Measurements from ENCODE around the gene BEAN1. TPM values are rescaled to one million over a fixed set of nuclear protein-coding genes. Genes with fewer than 3 reads are reported as not detected.
"Not testable (repeated sequence)": the region's sequence is repeated elsewhere in the genome, so short reads cannot be mapped to it uniquely, and the experiment has no call there.

BEAN1 gene
- total RNA-seq, 1 donor from 2014 or later = not detected

GRCh38 chr16:66465946-66466345 lies 38.9 kb downstream of the BEAN1 start:
- not testable (repeated sequence) for H3K4me3 ChIP-seq (ENCODE audit: low read length in 3 of 3)

GRCh38 chr16:66466636-66467035 lies 39.5 kb downstream of the BEAN1 start:
- H3K4me3 ChIP-seq (ENCODE audit: low read length in 3 of 3); H3K27ac ChIP-seq (ENCODE audit: low read depth, low read length); H3K9ac ChIP-seq (ENCODE audit: low read depth in 1 of 3, low read length in 3 of 3); H3K36me3 ChIP-seq (ENCODE audit: control insufficient read depth in 3 of 3, insufficient read depth in 3 of 3, low read length in 3 of 3); H3K9me3 ChIP-seq (ENCODE audit: control insufficient read depth in 3 of 3, low read length in 3 of 3); H3K27me3 ChIP-seq (ENCODE audit: control insufficient read depth in 3 of 3, insufficient read depth in 3 of 3, low read length in 3 of 3); H3K4me1 ChIP-seq (ENCODE audit: control insufficient read depth in 3 of 3, insufficient read depth in 3 of 3, low read length in 3 of 3): not testable (repeated sequence)

More at GRCh38 chr16:66465946-66466345, 38.9 kb downstream of the BEAN1 start:
- H3K4me1 ChIP-seq (ENCODE audit: control insufficient read depth in 3 of 3, insufficient read depth in 3 of 3, low read length in 3 of 3); H3K27ac ChIP-seq (ENCODE audit: low read depth, low read length); H3K9me3 ChIP-seq (ENCODE audit: control insufficient read depth in 3 of 3, low read length in 3 of 3); H3K36me3 ChIP-seq (ENCODE audit: control insufficient read depth in 3 of 3, insufficient read depth in 3 of 3, low read length in 3 of 3); H3K9ac ChIP-seq (ENCODE audit: low read depth in 1 of 3, low read length in 3 of 3): not testable (repeated sequence)
- peaks cover 3 to 12% (median 7%) of the 10 kb centered on the region in 3 donors for H3K27me3 ChIP-seq (ENCODE audit: control insufficient read depth in 3 of 3, insufficient read depth in 3 of 3, low read length in 3 of 3)

DNA sequence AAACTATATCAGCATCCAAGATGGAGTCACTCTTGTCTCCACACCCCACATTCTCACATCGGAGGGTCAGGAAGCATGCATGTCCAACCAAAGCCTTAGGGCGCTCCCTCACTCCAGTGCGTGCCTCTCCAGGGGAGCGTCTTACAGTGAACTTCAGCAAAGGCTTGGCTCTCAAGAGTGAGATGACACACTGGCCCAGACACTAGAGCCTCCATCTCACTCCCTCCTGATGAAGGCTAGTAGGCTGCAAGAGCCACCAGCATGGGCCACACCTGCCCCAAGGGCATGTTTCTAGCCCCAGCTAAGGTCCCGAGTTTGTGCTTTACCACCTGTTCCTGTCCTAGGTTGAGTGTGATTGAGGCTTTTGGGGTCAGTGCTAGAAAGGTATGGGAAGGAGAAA lies 40.5 kb downstream of the BEAN1 start:
- H3K4me3 ChIP-seq (ENCODE audit: low read length in 3 of 3) = no peak overlapping the region
- no peaks in the 10 kb centered on the region for H3K9me3 ChIP-seq (ENCODE audit: control insufficient read depth in 3 of 3, low read length in 3 of 3)
- H3K27me3 ChIP-seq (ENCODE audit: control insufficient read depth in 3 of 3, insufficient read depth in 3 of 3, low read length in 3 of 3) = peaks cover 0 to 6% (median 0%) of the 10 kb centered on the region in 3 donors
- H3K4me1 ChIP-seq (ENCODE audit: control insufficient read depth in 3 of 3, insufficient read depth in 3 of 3, low read length in 3 of 3) = no peaks in the 10 kb centered on the region
- no peak overlapping the region for H3K27ac ChIP-seq (ENCODE audit: low read depth, low read length)
- H3K36me3 ChIP-seq (ENCODE audit: control insufficient read depth in 3 of 3, insufficient read depth in 3 of 3, low read length in 3 of 3) = no peaks in the 10 kb centered on the region
- no peak overlapping the region for H3K9ac ChIP-seq (ENCODE audit: low read depth in 1 of 3, low read length in 3 of 3)

DNA sequence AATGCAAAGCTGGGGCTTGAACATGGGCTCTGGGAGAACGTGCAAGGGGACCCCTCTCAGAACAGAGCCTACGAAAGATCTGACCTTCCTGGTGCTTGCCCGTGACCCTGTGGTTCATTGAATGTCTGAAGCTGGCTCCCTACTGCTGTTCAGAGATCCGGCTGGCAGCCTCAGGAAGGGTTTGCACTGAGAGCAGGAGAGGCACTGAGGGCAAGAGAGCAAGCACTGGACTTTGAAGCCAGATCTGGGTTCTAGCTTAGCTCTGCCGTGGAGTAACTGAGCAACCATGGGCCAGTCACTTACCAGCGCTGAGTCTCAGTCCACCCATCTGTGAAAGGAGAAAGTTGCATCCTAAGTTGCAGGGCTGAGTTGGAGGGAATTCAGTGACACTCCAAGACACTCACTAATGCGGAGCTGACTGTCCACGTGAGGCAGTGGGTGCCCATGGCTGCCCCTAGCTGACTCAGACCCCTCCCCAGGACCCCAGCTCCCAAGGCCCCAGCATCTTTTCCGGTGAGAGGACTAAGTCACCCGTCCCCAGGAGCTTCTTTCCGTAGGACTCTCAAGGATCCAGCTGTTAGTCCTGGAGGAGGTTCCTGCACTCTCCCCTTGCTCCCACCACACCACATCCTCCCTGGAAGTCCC lies 41.3 kb downstream of the BEAN1 start:
- H3K9ac ChIP-seq (ENCODE audit: low read depth in 1 of 3, low read length in 3 of 3) = no peak overlapping the region
- no peaks in the 10 kb centered on the region for H3K36me3 ChIP-seq (ENCODE audit: control insufficient read depth in 3 of 3, insufficient read depth in 3 of 3, low read length in 3 of 3)
- H3K4me1 ChIP-seq (ENCODE audit: control insufficient read depth in 3 of 3, insufficient read depth in 3 of 3, low read length in 3 of 3) = no peaks in the 10 kb centered on the region
- no peak overlapping the region for H3K27ac ChIP-seq (ENCODE audit: low read depth, low read length)
- peaks cover 0 to 6% (median 0%) of the 10 kb centered on the region in 3 donors for H3K27me3 ChIP-seq (ENCODE audit: control insufficient read depth in 3 of 3, insufficient read depth in 3 of 3, low read length in 3 of 3)
- no peaks in the 10 kb centered on the region for H3K9me3 ChIP-seq (ENCODE audit: control insufficient read depth in 3 of 3, low read length in 3 of 3)
- H3K4me3 ChIP-seq (ENCODE audit: low read length in 3 of 3) = no peak overlapping the region

GRCh38 chr16:66469291-66469946 lies 42.3 kb downstream of the BEAN1 start:
- Histone ChIP-seq H3K27ac (ENCODE audit: low read depth, low read length) (no peak overlapping the region), H3K4me3 (ENCODE audit: low read length in 3 of 3) (no peak overlapping the region), H3K27me3 (ENCODE audit: control insufficient read depth in 3 of 3, insufficient read depth in 3 of 3, low read length in 3 of 3) (peaks cover 0 to 6% (median 0%) of the 10 kb centered on the region in 3 donors)

GRCh38 chr16:66469947-66470546 lies 43.0 kb downstream of the BEAN1 start:
- Histone ChIP-seq H3K4me3 (ENCODE audit: low read length in 3 of 3) (no peak overlapping the region), H3K9ac (ENCODE audit: low read depth in 1 of 3, low read length in 3 of 3) (no peak overlapping the region), H3K4me1 (ENCODE audit: control insufficient read depth in 3 of 3, insufficient read depth in 3 of 3, low read length in 3 of 3) (no peaks in the 10 kb centered on the region), H3K27ac (ENCODE audit: low read depth, low read length) (no peak overlapping the region), H3K9me3 (ENCODE audit: control insufficient read depth in 3 of 3, low read length in 3 of 3) (no peaks in the 10 kb centered on the region), H3K27me3 (ENCODE audit: control insufficient read depth in 3 of 3, insufficient read depth in 3 of 3, low read length in 3 of 3) (peaks cover under 1 to 6% (median 1%) of the 10 kb centered on the region in 3 donors), H3K36me3 (ENCODE audit: control insufficient read depth in 3 of 3, insufficient read depth in 3 of 3, low read length in 3 of 3) (no peaks in the 10 kb centered on the region)

More at GRCh38 chr16:66469291-66469946, 42.3 kb downstream of the BEAN1 start:
- H3K9ac ChIP-seq (ENCODE audit: low read depth in 1 of 3, low read length in 3 of 3) = no peak overlapping the region
- H3K36me3 ChIP-seq (ENCODE audit: control insufficient read depth in 3 of 3, insufficient read depth in 3 of 3, low read length in 3 of 3) = no peaks in the 10 kb centered on the region
- H3K9me3 ChIP-seq (ENCODE audit: control insufficient read depth in 3 of 3, low read length in 3 of 3) = no peaks in the 10 kb centered on the region
- no peaks in the 10 kb centered on the region for H3K4me1 ChIP-seq (ENCODE audit: control insufficient read depth in 3 of 3, insufficient read depth in 3 of 3, low read length in 3 of 3)

DNA sequence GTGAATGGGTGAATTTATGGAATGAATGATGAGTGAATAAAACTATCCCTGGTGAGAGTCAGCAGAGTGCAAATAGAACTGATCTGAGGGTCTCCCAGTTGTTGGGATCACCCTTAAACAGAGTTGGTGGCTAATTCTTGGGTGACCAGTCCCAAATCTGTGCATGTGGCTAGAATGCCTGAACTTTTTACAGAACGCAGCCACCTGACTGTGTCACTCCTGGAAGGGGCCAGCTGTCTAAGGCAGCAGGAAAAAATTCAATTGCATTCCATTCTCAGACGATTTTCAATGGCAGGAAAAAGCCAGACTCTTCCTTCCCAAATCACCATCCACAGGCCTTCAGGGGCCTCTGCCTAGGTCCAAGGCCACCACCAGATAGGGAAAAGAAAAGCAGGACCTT lies 43.5 kb downstream of the BEAN1 start:
- H3K9ac ChIP-seq (ENCODE audit: low read depth in 1 of 3, low read length in 3 of 3) = no peak overlapping the region

GRCh38 chr16:66471264-66471663 lies 44.2 kb downstream of the BEAN1 start:
- Histone ChIP-seq H3K4me1 (ENCODE audit: control insufficient read depth in 3 of 3, insufficient read depth in 3 of 3, low read length in 3 of 3) (peaks cover 0 to 2% (median 0%) of the 10 kb centered on the region in 3 donors), H3K9ac (ENCODE audit: low read depth in 1 of 3, low read length in 3 of 3) (no peak overlapping the region), H3K36me3 (ENCODE audit: control insufficient read depth in 3 of 3, insufficient read depth in 3 of 3, low read length in 3 of 3) (no peaks in the 10 kb centered on the region), H3K9me3 (ENCODE audit: control insufficient read depth in 3 of 3, low read length in 3 of 3) (no peaks in the 10 kb centered on the region), H3K4me3 (ENCODE audit: low read length in 3 of 3) (no peak overlapping the region), H3K27ac (ENCODE audit: low read depth, low read length) (no peak overlapping the region), H3K27me3 (ENCODE audit: control insufficient read depth in 3 of 3, insufficient read depth in 3 of 3, low read length in 3 of 3) (peaks cover 6 to 8% (median 6%) of the 10 kb centered on the region in 3 donors)

More for the DNA sequence above, 43.5 kb downstream of the BEAN1 start:
- H3K4me1 ChIP-seq (ENCODE audit: control insufficient read depth in 3 of 3, insufficient read depth in 3 of 3, low read length in 3 of 3) = peaks cover 0 to 2% (median 0%) of the 10 kb centered on the region in 3 donors
- H3K27ac ChIP-seq (ENCODE audit: low read depth, low read length) = no peak overlapping the region
- no peaks in the 10 kb centered on the region for H3K9me3 ChIP-seq (ENCODE audit: control insufficient read depth in 3 of 3, low read length in 3 of 3)
- H3K4me3 ChIP-seq (ENCODE audit: low read length in 3 of 3) = no peak overlapping the region
- peaks cover 4 to 6% (median 5%) of the 10 kb centered on the region in 3 donors for H3K27me3 ChIP-seq (ENCODE audit: control insufficient read depth in 3 of 3, insufficient read depth in 3 of 3, low read length in 3 of 3)
- no peaks in the 10 kb centered on the region for H3K36me3 ChIP-seq (ENCODE audit: control insufficient read depth in 3 of 3, insufficient read depth in 3 of 3, low read length in 3 of 3)

GRCh38 chr16:66471716-66472393 lies 44.8 kb downstream of the BEAN1 start:
- Histone ChIP-seq H3K4me1 (ENCODE audit: control insufficient read depth in 3 of 3, insufficient read depth in 3 of 3, low read length in 3 of 3) (peaks cover 0 to 2% (median 0%) of the 10 kb centered on the region in 3 donors), H3K27me3 (ENCODE audit: control insufficient read depth in 3 of 3, insufficient read depth in 3 of 3, low read length in 3 of 3) (peaks cover 9 to 12% (median 12%) of the 10 kb centered on the region in 3 donors), H3K27ac (ENCODE audit: low read depth, low read length) (no peak overlapping the region), H3K9ac (ENCODE audit: low read depth in 1 of 3, low read length in 3 of 3) (no peak overlapping the region), H3K4me3 (ENCODE audit: low read length in 3 of 3) (no peak overlapping the region), H3K9me3 (ENCODE audit: control insufficient read depth in 3 of 3, low read length in 3 of 3) (no peaks in the 10 kb centered on the region), H3K36me3 (ENCODE audit: control insufficient read depth in 3 of 3, insufficient read depth in 3 of 3, low read length in 3 of 3) (no peaks in the 10 kb centered on the region)
